GM04504 (cell line): ENCODE data around the gene RREB1.

Experiments used
- DNase-seq: peaks from one replicate; pipeline ENCODE4 v3.0.0-alpha.2; 2012; ENCODE audit warnings: low read depth

Gene RREB1

DNA sequence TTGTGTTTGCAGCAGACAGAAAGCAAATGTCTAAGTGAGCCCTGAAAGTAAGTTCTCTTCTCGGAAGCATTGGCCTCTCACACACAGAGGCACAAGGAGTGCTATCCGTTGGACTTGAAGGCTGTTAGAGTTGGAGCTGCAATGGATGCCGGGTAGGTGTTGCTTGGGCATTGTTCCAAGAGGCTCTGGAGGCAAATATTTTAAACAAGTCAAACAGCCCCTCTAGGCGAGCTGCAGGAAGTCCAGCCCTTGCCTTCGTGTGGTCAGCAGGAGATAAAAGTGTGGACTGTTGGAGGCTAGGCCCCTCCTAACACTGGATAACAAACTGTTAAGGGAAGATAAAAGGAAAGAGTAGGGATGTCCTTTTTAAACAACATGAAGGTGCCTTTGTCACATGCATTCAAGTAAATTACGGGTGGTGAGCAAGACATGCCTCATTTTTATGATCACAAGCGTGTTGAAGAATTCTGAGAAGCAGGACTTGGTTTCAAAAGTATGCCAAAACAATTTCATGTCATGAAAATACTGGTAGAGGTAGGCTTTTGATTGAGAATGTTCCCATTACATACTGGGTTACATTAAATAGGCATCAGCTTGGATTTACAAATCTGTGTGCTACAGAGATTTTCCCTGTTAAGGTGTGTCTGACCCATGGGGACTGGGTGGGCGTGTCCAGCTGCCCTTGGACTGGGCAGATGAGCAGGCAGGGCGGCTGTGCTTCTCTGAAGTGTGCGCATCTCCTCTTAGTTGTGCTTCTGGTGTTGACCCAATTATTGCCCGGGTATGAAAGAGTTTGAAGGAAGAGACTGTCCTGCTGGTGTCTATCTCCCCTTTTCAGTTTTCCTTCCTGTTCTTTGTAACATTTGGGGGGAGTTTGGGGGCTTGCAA lies 57.5 kb downstream of the RREB1 start:
- no peak for DNase-seq

DNA sequence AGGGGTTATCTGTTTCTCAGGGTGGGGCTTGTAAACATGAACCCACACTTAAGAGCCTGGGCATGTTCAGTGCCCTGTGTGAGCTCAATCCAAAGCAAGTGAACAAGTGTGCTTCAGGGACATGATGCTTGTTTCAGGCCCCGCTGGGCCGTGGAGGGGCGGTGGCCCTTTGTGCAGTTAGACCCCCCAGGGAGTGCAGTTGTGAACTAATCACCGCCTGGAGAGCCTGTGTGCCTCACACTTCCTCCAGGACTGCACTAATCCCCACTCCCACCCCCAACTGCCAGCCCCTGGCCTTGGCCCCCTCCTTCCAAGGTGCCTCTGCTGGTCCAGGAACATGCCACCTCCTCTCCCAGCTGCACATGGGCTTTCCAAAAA lies 58.1 kb downstream of the RREB1 start:
- DNase-seq: no peak

DNA sequence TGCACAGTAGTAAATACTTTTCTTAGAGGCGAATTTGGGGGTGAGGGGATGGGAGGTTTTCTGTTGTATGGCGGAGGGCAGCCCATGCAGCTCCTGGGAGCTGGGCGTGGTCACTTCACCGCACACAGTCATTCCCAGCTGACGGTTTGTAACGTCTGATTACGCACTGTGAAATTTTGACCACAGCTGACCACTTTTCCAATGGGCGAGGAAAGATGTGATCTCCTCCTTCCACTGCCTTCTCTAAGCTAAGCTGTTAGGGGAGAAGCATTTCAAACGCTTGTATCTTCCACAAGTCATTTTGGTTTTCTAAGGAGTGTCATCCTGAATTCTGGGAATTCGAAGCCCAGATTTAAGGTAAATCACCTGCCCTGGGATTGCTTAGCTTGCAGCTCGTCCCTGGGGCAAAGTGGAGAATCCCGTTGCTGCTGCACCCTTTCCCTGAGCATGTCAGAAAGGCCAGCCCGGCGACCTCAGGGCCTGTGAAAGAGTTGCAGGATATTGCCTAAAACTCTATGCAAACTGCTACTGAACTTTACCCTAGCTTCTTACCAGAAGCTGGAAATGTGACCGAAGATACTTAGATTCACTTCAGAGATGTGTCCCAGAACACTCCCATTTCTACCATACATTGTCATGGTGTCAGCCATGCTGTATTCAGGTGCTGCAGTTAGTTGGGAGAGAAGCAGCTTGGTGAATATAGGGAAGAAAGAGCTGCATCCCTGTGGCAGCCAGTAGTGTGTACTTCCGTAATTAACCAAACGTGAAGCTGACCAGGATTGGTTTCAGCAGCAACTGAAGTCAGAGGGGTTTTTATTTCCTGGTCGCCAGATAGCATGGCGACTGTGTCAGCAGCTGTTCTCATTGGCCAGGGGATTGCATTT lies 58.9 kb downstream of the RREB1 start:
- no peak for DNase-seq

DNA sequence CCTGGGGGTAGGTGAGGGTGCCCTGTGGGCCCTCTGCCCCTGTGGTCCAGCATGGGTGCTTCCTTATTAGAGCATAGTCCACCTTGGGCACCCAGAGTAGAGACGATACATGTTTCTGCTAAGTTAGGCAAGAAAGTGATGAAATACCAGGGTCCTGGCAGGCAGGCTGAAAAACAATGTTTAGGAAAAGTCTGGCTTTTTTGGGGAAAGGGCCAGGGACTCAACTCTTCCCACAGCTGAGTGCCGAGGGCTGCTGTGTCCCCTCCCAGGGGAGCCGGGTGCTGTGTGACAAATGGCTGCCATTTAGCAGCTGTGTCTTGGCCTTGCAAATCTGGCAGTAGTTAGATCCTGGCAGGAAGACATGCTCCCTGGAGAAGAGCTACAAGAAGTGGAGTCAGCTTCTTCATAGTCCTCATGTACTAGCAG lies 61.5 kb downstream of the RREB1 start:
- DNase-seq: no peak

DNA sequence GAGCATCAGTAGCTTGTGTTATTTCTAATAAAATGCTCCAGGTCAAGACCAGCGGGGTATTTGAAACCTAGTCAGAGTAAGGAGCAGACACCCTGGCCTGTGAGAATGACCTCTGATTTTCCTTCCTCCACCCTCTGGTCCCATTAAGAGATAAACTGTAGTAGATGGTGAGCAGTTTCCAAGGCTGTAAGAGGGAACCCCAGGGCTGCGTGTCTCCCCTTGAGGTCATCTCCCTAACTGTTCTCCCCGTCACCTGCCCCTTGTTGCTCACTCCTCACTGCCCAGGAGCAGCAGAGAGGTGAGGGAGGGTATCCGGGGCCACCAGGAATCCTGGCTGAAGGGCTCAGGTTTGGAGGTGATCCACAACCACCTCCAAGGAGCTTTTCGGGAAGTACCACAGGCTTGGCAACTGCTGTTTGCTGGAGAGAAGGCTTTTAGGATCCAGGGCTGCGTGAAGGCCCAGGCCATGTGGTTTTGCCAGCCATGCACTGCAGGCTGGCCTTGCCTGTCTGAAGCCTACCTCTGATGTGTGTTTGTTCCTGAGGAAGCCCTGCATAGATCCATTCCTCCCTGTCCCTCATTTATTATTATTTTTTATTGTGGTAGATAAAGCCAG lies 62.5 kb downstream of the RREB1 start:
- no peak for DNase-seq

DNA sequence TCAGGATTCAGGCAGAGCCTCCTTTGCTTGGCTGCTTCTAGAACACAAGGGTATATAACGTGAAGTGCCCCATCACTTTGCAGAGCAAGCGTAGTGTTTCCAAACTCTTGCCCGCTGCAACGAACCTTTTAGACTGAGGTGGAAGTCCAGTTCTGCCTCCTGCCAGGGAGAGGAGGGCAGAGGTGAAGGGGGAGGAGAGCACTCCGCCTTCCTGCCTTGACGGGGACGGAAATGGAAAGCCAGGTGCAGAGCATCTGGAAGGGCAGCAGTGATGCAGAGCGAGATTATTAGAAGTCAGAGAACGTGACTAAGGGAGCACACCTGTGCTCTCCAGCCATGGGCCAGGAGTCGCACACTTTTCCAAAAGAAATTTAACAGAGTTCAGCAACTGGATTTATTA lies 63.4 kb downstream of the RREB1 start:
- DNase-seq: no peak

DNA sequence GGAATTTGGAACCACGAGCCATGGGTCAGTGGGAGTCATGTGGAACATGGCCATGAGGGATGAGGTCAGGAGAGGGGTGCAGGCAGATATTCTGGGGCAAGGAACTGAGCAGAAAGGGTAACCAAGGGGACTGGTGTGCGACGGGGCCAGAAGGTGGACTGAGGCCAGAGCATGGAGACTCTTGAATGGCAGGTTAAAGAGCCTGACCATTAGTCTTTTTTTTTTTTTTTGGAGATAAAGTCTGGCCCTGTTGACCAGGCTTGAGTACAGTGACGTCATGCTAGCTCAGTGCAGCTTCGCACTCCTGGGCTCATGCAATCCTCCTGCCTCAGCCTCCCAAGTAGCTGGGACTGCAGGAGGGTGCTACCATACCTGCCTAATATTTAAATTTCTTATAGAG lies 64.0 kb downstream of the RREB1 start:
- DNase-seq: no peak

DNA sequence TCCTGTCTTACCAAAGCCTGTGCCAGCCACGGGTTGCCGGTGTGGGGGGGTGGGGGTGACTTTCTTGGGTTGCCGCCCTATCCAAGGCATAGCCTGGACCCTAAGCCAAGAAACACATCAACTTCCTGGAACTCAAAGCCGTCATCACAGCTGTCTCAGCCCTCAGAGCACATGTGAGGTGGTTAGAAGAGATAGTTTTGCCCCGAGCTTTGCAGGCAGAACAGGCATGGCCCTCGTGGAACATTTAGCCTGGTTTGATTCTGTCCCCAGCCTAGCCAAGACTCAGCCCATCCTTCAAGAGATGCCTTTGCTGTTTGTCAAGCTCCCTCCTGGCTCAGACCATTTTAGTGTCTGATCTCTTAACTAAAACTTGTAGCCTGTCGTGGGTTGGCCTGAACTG lies 64.9 kb downstream of the RREB1 start:
- no peak for DNase-seq

DNA sequence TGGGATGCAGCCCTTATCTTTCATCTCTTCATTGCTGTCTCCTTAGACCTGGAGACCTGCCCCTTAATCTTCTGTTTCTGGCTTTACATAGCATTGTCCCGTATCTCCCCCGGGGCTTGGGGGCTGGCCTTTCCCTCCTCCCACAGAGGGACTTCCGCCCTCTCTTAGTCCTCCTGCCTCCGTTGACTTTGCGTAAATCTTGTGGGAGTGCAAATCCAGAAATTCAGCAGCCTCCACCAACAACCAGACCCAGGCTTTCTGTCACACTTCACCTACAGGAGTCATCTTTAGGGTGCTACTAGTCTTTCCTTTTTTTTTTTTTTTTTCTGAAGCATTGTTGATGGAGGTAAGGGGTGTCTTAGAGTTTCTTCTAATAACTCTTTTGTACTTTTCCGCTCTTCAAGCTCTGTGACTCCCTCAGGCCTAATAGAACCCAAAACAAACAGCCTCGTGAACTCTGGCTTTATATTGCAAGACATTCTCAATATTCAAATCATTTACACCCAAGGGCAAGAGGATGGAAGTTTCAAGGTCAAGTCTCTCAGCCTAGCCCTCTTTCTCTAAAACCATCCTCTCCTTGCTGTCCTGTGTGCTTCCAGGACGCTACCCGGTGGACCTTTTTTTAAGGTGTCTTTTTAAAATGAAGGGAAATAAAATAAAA lies 66.2 kb downstream of the RREB1 start:
- no peak for DNase-seq

DNA sequence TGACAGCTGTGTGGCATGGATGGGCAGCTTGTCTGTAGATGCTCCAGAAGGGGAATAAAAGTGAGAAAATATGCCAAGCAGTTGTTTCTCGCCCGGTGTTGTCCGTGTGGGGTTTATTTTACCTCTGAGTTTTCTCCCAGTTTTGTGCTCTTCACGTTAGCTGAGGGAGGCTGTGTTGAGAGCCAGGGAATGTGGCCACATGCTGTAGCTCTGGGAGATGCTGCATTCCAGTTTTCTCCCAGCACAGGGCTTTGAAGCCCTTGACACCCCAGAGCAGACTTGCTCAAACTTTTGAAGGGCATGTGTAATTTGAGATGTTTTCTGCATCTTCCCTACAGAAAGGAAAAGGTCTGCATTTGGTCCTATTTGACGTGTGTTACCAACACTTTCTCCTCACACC lies 67.7 kb downstream of the RREB1 start:
- DNase-seq: no peak

DNA sequence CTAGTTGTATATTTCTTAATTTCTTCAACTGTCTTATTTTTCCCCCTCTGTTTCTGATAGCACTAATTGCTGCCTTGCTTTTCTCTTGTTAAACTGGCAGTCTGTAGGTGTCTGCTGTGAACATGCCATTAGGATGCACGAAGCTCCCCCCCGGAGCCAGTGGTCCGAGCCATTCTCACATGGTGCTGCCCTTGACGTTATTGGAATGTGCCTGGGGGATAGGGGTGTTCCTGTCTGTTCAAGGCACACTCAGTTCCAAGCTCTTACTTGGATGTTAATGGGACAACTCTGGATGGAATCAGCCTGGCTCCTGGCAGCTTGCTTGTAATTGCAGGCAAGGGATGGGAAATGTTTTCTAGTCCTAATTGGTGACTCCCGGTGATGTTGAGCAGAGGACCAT lies 68.4 kb downstream of the RREB1 start:
- DNase-seq: no peak

DNA sequence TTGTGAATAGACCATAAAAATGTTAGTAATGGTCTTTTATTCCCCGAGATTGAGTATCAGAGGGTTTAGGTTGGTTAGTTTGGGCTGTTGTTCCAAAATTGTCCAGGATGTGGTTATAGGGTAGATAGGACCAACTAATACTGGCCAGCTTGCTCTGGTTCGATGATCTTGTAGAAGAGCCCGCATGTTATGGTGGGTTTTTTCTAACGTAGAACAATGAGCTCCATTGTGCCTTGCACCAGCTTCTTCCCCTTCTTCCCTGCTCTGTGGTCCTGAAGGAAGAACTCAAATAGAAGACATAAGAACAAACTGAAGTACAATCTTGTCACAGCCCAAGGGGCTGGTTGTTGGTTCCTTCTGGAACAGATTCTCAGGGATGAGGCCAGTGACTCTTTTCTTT lies 70.5 kb downstream of the RREB1 start:
- no peak for DNase-seq

DNA sequence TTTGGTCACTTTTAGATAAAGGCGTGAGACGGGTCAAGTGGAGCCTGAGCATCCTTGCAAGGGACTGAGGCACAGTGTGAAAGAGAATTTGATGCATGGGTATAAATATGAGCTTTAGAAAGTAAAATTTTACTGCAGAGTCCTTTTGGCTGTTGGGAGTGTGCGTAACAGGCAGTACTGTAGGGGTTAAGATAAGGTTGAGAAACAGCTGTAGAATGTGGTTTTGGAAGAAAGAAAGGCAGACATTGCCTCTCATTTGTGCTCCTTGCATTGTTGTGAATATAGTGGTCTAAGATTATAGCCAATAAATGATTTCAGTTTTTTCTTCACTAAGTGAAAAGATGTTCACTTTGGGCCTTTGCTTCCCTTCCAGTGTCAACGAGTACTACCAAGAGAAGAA lies 73.0 kb downstream of the RREB1 start:
- no peak for DNase-seq

DNA sequence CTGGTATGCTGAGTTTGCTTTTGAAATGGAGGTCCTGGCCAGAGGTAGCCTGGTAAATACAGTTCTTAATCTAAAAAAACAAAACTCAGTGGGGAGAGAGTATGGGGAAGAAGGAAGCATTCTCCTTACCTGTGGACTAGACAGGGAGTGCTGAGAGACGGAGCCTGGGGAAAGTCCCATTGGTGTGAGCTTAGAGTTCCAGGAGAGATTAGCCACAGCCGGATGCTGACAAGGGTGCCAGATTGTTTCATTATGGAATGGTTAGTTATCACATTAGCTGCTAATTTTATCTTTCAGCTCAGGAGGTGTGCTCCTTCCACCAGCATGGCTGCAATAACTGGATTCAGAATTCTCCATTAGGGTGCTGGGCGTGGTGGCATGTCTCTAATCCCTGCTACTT lies 75.9 kb downstream of the RREB1 start:
- no peak for DNase-seq

DNA sequence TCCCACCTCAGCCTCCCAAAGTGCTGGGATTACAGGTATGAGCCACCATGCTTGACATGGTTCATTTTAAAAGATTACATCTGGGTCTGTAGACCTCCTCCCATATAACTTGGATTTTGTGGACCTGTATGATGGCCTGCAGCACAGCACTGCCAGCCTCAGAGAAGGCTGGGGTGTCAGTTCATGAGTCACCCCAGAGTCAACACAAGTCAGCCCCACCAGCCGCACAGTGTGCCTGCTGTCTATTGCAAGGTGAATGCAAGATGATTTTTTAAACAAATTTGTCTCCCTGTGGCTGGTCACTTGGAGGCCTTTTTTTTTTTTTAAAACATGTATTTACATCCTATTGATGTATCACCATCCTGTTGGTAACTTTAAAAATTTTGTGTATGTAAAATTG lies 76.7 kb downstream of the RREB1 start:
- DNase-seq: no peak

DNA sequence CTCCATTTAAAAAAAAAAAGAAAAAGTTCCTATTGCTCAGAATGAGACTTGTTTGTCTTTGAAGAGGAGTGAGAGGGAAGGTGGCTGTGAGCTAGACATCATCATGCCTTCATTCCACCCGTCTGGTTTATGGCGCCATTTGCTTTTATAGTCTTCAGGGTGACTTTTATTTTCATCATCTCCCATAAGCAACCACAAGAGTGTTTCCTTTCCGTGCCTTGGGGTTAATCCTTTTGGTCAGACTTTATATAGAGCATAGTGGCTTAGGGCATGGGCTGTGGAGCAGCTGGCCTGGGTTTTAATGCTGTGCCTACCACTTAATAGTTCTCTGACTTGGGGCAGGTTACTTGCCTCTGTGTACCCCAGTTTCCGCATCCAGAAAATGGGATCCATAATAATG lies 77.8 kb downstream of the RREB1 start:
- no peak for DNase-seq

DNA sequence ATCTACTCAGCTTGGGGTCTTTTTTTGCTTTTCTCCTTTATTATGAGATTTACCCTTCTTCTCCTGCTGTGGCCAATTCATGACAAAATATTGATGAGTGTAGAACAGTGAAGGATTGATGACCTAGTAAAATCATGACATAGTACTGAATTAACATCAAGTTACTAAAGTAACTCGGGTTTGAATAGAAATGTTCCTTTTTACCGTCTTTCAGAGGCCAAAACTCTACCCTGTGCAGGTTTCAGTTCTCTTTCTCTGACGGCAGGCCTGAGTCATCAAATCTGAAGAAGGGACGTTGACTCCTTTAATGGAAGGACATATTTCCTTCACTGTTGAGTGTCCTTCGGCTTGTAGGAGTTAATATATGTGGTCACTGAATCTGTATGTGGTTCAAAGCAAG lies 80.7 kb downstream of the RREB1 start:
- no peak for DNase-seq

DNA sequence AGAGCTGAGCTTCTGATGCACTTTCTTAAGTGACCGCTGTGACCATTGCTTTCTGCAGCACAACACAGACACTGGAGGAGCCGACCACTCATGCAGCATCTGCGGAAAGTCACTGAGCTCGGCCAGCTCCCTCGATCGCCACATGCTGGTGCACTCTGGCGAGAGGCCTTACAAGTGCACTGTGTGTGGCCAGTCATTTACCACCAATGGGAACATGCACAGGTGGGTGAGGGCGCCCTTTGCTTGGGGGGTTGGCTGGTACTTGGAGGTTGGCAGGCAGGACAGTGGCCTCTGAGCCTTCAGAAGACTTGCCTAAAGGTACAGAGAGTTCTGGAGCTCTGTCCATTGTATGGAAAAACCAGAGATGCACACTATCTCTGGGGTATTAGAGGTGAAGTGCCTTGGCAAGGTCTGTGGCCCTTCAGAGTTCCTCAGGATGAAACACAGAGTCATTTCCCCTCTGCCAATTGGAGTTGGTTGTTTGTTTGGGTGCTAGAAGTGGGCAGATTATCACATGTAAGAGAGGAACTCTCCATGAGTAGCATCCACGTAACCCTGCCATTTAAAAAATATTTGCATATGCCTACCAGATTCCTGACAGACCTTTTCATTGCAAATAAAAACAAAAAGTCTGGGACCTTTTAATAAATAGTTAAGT lies 81.5 kb downstream of the RREB1 start:
- DNase-seq: no peak

DNA sequence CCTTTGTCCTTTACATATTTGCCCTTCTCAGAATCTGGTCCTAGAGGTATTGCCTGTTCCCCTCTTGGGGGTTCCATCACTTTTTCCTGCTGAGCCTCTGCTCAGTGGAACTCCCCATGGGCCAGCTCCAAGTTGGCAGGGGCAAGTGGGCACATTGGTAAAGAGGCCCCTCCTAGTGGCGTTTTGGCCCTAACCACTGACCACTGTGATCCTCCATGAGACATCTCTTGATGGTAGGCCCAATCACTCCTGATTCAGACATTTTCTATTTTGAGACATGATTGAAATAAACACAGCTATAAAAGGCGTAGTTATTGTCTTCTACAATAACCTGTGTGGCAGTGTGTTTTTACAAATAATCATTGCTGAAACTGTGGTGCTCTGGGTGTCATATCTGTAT lies 83.0 kb downstream of the RREB1 start:
- DNase-seq: no peak

DNA sequence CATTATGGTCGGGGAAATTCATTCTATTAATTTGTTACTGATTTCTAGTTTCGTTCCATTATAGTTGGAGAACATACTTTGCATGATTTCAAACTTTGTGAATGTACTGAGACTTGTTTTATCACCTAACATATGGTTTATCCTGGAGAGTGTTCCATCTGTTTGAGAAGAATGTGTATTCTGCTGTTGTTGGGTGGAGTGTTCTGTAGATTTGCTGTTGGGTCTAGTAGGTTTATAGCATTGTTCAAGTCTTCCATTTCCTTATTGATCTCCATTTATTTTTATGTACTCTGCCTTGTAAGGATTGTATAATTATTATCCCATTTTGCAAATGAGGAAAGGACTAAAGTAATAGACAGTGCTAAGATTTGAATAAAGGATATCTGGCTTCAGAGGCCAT lies 85.4 kb downstream of the RREB1 start:
- DNase-seq: no peak

DNA sequence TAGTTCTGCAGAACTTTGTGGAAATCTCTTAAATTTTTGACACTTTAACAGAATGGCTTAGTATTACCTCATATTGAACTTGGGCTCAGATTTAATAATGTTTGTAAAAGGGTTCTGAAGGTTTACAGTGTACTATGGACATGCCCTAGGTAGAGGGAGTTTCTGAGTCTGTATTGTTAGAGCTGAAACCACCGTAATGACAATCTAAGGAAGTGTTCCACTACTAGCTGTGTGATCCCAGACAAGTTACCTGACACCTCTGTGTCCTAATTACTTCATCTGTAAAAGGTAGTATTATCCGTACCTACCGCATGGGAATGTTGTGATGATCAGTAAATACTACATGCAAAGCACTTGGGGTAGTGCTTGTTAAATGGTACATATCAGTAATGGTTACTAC lies 86.9 kb downstream of the RREB1 start:
- no peak for DNase-seq
